ENCODE results near the gene MAN1C1.

MAN1C1 gene

DNA sequence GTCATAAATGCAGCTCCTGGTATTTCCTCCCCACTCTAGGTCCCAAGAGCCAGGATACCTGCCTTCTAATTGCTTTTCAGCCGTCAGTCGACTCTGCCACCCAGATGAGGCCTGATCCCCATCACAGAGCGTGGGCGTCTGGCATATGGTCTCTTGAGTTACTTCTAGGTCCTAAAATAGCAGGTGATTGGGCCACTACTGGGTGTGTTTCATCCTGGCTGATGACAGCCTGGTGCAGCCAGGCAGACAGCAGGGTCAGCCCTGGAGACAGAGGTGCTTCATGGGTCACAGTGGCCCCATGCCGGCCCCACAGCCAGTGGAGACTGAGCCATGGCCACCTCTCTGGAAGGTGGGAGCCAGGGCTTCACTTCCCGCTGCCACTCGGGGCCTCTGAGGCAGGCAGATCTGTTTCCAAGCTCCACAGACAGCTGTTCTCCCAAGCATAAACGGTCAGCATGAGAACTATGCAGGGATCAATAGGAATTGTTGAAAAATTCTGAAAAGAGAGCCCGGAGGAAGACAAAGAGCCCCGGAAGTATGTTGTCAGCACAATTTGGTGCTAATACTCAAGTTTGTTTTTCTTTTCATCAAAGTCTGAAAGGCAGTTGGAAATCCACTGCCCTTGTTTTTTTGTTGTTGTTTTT is 83.0 kb downstream of the MAN1C1 start:
- Histone ChIP-seq H3K4me3 (ENCODE audit: low read length) (no peak overlapping the region), H3K27me3 (ENCODE audit: insufficient read depth, low read length, poor library complexity) (no peaks in the 10 kb centered on the region), H3K4ac (ENCODE audit: low read depth, low read length) (no peak overlapping the region), H3K18ac (ENCODE audit: low read length) (no peak overlapping the region), H2BK120ac (ENCODE audit: low read depth, low read length) (no peak overlapping the region), H3K9ac (ENCODE audit: low read length) (no peak overlapping the region), H3K79me2 (ENCODE audit: control insufficient read depth, insufficient read depth, low read length) (no peaks in the 10 kb centered on the region), H3K36me3 (ENCODE audit: control insufficient read depth, insufficient read depth, low read length) (no peaks in the 10 kb centered on the region), H2BK15ac (replicated peaks; ENCODE audit: low read depth) (no peak overlapping the region), H4K8ac (ENCODE audit: low read depth, low read length) (no peak overlapping the region), H3K79me1 (ENCODE audit: low read length) (no peaks in the 10 kb centered on the region), H3K56ac (ENCODE audit: low read length) (no peak overlapping the region), H3K27ac (ENCODE audit: low read depth, low read length) (no peak overlapping the region), H3K4me1 (ENCODE audit: control insufficient read depth, low read depth, low read length) (no peaks in the 10 kb centered on the region), H2AK5ac (ENCODE audit: low read length) (no peak overlapping the region), H2BK5ac (ENCODE audit: low read length) (no peak overlapping the region), H4K5ac (ENCODE audit: low read length) (no peak overlapping the region), H3K23ac (ENCODE audit: low read length) (no peak overlapping the region), H3K4me2 (ENCODE audit: low read length) (no peak overlapping the region)
- no peak for DNase-seq
- no CpG with 5 or more reads among the region's 10 CpGs for WGBS (ENCODE audit: extremely low coverage, insufficient coverage, low lambda C conversion rate)

DNA sequence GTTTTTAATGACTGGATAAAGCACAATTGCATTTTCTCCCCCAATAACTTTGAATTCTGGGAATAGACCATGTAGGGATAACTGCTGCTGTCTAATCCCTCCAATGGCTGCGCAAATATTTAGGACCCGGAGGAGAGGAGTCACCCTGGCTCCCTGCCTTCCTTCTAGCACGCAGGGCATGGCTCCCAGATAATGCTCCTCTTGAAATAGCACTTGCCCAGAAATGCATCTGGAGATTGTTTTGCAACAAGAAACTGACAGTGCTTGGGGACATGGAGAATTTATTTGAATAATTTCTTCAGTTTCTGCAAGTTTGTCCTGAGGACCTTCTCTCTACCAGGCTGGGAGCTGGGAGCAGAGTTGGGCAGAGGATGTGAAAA is 83.5 kb downstream of the MAN1C1 start:
- Histone ChIP-seq H3K4me3 (ENCODE audit: low read length) (no peak overlapping the region), H3K18ac (ENCODE audit: low read length) (no peak overlapping the region), H3K79me1 (ENCODE audit: low read length) (no peaks in the 10 kb centered on the region), H3K27ac (ENCODE audit: low read depth, low read length) (no peak overlapping the region), H3K4me2 (ENCODE audit: low read length) (no peak overlapping the region), H3K36me3 (ENCODE audit: control insufficient read depth, insufficient read depth, low read length) (no peaks in the 10 kb centered on the region), H2BK15ac (replicated peaks; ENCODE audit: low read depth) (no peak overlapping the region), H2AK5ac (ENCODE audit: low read length) (no peak overlapping the region), H3K9ac (ENCODE audit: low read length) (no peak overlapping the region), H3K56ac (ENCODE audit: low read length) (no peak overlapping the region), H3K4me1 (ENCODE audit: control insufficient read depth, low read depth, low read length) (no peaks in the 10 kb centered on the region), H2BK120ac (ENCODE audit: low read depth, low read length) (no peak overlapping the region), H4K5ac (ENCODE audit: low read length) (no peak overlapping the region), H3K4ac (ENCODE audit: low read depth, low read length) (no peak overlapping the region), H2BK5ac (ENCODE audit: low read length) (no peak overlapping the region), H3K23ac (ENCODE audit: low read length) (no peak overlapping the region), H3K27me3 (ENCODE audit: insufficient read depth, low read length, poor library complexity) (no peaks in the 10 kb centered on the region), H4K8ac (ENCODE audit: low read depth, low read length) (no peak overlapping the region), H3K79me2 (ENCODE audit: control insufficient read depth, insufficient read depth, low read length) (no peaks in the 10 kb centered on the region)
- DNase-seq, result no peak
- WGBS (ENCODE audit: extremely low coverage, insufficient coverage, low lambda C conversion rate), result no CpG with 5 or more reads among the region's 3 CpGs

DNA sequence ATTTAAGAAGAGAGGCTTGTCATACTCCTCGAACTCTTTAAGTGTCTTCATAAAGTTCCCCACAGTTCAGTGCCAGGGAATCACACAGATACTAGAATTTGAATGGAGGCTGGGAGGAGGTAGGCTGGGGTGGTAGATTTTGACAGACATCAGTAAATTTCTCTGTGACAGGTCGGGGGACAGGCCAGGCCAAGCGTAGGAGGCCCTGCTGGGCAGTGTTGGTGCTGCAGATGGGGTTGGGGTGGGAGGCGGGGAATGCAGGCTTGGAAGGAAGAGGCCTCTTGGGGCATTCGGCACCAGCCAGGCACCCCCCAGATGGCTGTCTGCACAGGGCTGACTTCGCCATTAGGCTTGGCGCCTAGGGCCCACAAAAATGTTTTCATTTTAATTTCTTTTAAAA is 84.0 kb downstream of the MAN1C1 start:
- Histone ChIP-seq H3K79me1 (ENCODE audit: low read length) (no peaks in the 10 kb centered on the region), H3K18ac (ENCODE audit: low read length) (no peak overlapping the region), H3K4me1 (ENCODE audit: control insufficient read depth, low read depth, low read length) (no peaks in the 10 kb centered on the region), H3K4me3 (ENCODE audit: low read length) (no peak overlapping the region), H3K4ac (ENCODE audit: low read depth, low read length) (no peak overlapping the region), H2BK15ac (replicated peaks; ENCODE audit: low read depth) (no peak overlapping the region), H3K9ac (ENCODE audit: low read length) (no peak overlapping the region), H3K27me3 (ENCODE audit: insufficient read depth, low read length, poor library complexity) (no peaks in the 10 kb centered on the region), H4K5ac (ENCODE audit: low read length) (no peak overlapping the region), H2AK5ac (ENCODE audit: low read length) (no peak overlapping the region), H3K79me2 (ENCODE audit: control insufficient read depth, insufficient read depth, low read length) (no peaks in the 10 kb centered on the region), H3K36me3 (ENCODE audit: control insufficient read depth, insufficient read depth, low read length) (no peaks in the 10 kb centered on the region), H2BK5ac (ENCODE audit: low read length) (no peak overlapping the region), H3K23ac (ENCODE audit: low read length) (no peak overlapping the region), H3K56ac (ENCODE audit: low read length) (no peak overlapping the region), H3K4me2 (ENCODE audit: low read length) (no peak overlapping the region), H3K27ac (ENCODE audit: low read depth, low read length) (no peak overlapping the region), H4K8ac (ENCODE audit: low read depth, low read length) (no peak overlapping the region), H2BK120ac (ENCODE audit: low read depth, low read length) (no peak overlapping the region)
- WGBS (ENCODE audit: extremely low coverage, insufficient coverage, low lambda C conversion rate), result no CpG with 5 or more reads among the region's 7 CpGs
- DNase-seq, result peak; percentile 50

DNA sequence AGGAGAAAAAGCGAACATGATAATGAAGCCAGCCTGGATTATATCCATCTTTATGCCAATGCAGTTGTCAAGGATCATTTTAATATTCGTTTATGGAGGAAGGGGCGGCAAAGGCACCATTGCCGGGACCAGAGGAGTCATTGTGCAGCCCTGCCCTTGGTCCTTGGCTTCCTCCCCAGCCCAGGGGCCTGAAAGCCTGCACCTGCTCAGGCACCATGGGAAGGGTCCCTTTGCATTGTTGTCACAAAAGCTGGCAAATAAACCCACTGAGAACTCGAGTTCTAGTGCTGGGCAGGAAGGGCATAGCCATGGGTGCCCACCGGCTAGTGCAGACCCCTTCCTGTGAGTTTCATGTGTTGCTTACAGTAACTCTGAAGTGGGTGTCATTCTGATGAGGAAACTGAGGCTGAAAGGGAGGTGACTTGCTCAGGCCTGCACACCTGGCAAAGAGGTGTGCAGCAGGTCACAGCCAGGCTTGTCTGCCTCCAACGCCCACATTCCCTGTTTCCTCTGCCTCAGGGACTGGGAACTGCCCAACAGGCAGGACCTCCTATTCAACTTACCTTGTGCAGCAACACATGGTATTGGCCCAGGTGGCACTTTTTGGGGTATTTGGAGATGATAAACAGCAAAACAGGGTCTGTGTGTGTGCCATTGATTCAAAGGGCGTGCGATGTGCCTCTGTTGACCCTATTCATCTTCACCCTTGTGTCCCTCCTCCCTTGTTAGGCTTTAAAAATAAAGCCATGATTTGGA is 84.6 kb downstream of the MAN1C1 start:
- no peaks in the 10 kb centered on the region for H3K79me2 ChIP-seq (ENCODE audit: control insufficient read depth, insufficient read depth, low read length)
- H3K56ac ChIP-seq (ENCODE audit: low read length), result no peak overlapping the region
- no peak for DNase-seq
- no peak overlapping the region for H2AK5ac ChIP-seq (ENCODE audit: low read length)
- no CpG with 5 or more reads among the region's 9 CpGs for WGBS (ENCODE audit: extremely low coverage, insufficient coverage, low lambda C conversion rate)
- no peak overlapping the region for H3K4me2 ChIP-seq (ENCODE audit: low read length)
- H3K79me1 ChIP-seq (ENCODE audit: low read length), result no peaks in the 10 kb centered on the region
- H3K18ac ChIP-seq (ENCODE audit: low read length), result no peak overlapping the region
- no peak overlapping the region for H2BK5ac ChIP-seq (ENCODE audit: low read length)
- H4K5ac ChIP-seq (ENCODE audit: low read length), result no peak overlapping the region
- H3K4me1 ChIP-seq (ENCODE audit: control insufficient read depth, low read depth, low read length), result peaks cover 2% of the 10 kb centered on the region
- H2BK120ac ChIP-seq (ENCODE audit: low read depth, low read length), result no peak overlapping the region
- no peaks in the 10 kb centered on the region for H3K27me3 ChIP-seq (ENCODE audit: insufficient read depth, low read length, poor library complexity)
- no peaks in the 10 kb centered on the region for H3K36me3 ChIP-seq (ENCODE audit: control insufficient read depth, insufficient read depth, low read length)
- H4K8ac ChIP-seq (ENCODE audit: low read depth, low read length), result no peak overlapping the region
- H2BK15ac ChIP-seq (replicated peaks; ENCODE audit: low read depth), result no peak overlapping the region
- H3K23ac ChIP-seq (ENCODE audit: low read length), result no peak overlapping the region
- no peak overlapping the region for H3K4me3 ChIP-seq (ENCODE audit: low read length)
- H3K27ac ChIP-seq (ENCODE audit: low read depth, low read length), result no peak overlapping the region
- no peak overlapping the region for H3K4ac ChIP-seq (ENCODE audit: low read depth, low read length)
- H3K9ac ChIP-seq (ENCODE audit: low read length), result no peak overlapping the region

DNA sequence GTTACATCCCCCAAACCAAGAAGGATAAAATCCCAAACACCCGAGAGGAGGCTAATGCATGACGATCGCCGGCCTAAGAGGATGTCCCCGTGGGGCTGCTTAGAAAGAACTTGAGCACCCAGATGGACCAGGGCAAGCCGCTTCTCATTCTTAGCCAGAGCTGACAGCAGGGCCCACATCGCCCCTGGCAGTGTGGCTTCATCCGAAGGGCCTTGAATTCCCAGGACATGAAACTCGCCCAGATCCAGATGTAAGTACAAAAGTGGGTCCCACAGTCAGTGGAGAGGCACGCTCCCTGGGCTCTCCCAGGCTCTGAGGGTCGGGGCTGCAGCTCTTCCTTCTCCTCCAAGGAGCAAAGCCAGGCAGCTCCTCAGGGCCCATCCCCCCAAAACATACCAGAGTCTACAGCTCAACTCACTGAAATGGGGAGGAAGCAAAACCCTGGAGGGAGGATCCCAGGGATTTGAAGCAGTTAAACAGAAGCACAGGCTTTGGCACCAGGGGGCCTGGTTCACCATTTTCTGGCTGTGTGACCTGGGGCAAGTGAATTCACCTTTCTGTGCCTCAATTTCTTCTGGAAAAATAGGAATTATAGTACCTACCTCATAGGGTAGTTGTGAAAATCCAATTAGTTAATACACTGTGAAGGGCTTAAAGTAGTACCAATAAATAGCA is 85.6 kb downstream of the MAN1C1 start:
- Histone ChIP-seq H3K23ac (ENCODE audit: low read length) (no peak overlapping the region), H3K56ac (ENCODE audit: low read length) (peak overlapping the region; percentile 3), H3K79me1 (ENCODE audit: low read length) (no peaks in the 10 kb centered on the region), H4K5ac (ENCODE audit: low read length) (no peak overlapping the region), H3K4me2 (ENCODE audit: low read length) (no peak overlapping the region), H3K79me2 (ENCODE audit: control insufficient read depth, insufficient read depth, low read length) (no peaks in the 10 kb centered on the region), H2AK5ac (ENCODE audit: low read length) (no peak overlapping the region), H3K9ac (ENCODE audit: low read length) (peak overlapping the region; percentile 2), H3K27ac (ENCODE audit: low read depth, low read length) (no peak overlapping the region), H3K4me3 (ENCODE audit: low read length) (no peak overlapping the region), H4K8ac (ENCODE audit: low read depth, low read length) (no peak overlapping the region), H2BK120ac (ENCODE audit: low read depth, low read length) (no peak overlapping the region), H2BK15ac (replicated peaks; ENCODE audit: low read depth) (no peak overlapping the region), H3K4me1 (ENCODE audit: control insufficient read depth, low read depth, low read length) (peaks cover 8% of the 10 kb centered on the region), H3K18ac (ENCODE audit: low read length) (no peak overlapping the region), H3K27me3 (ENCODE audit: insufficient read depth, low read length, poor library complexity) (no peaks in the 10 kb centered on the region), H3K4ac (ENCODE audit: low read depth, low read length) (no peak overlapping the region), H2BK5ac (ENCODE audit: low read length) (no peak overlapping the region), H3K36me3 (ENCODE audit: control insufficient read depth, insufficient read depth, low read length) (no peaks in the 10 kb centered on the region)
- peak; percentile 88 for DNase-seq
- WGBS (ENCODE audit: extremely low coverage, insufficient coverage, low lambda C conversion rate), result no CpG with 5 or more reads among the region's 11 CpGs
